B cell (primary cell): Measurements from ENCODE around the gene SIGLEC8.

Source experiments
- CTCF ChIP-seq: fragments of 200-600 bp; IDR thresholded peaks from one replicate; pipeline ENCODE4 v1.8.0; 2022; ENCODE audit warnings: antibody characterized with exemption, mild to moderate bottlenecking
- EZH2 ChIP-seq: IDR thresholded peaks from 2 replicates; pipeline ENCODE4 v1.6.1; 2012; ENCODE audit warnings: borderline replicate concordance, low read depth, mild to moderate bottlenecking, moderate library complexity, low read length; ENCODE audit not compliant: insufficient read depth, poor library complexity, severe bottlenecking

GRCh38 chr19:51457351-51458013 lies 772 bp downstream of the SIGLEC8 start:
- TF ChIP-seq CTCF (no peak), EZH2 (no peak)
